Limb (tissue), 2 donors: ENCODE measurements around the gene KCNMB2.
"Not testable (repeated sequence)": the region's sequence is repeated elsewhere in the genome, so short reads cannot be mapped to it uniquely, and the experiment has no call there.

Experiments
- DNase-seq, 2 donors: peaks; one replicate each; pipeline ENCODE4 v3.0.0-alpha.2; 2016; ENCODE audit errors: extremely low spot score in 2 of 2

KCNMB2 gene

DNA sequence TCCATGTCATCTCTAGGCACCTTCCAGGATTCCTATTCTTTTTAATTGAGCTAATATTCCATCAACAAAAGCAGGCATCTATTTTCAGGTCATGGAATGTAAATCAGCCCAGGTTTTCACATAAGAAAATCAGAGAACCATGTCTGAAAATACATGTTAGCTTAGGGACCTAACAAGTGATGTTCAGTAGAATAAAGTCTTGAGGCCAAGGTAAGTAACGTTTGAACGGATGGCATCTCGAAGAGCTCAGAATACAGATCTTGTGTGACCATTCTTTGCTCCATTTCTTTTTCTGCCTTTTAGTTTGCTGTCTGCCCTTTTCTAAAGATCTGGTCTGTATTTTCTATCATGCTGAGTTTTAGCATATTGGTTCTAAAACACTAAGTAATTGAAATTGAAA, 16.5 kb upstream of the KCNMB2 start:
- no peak for DNase-seq

DNA sequence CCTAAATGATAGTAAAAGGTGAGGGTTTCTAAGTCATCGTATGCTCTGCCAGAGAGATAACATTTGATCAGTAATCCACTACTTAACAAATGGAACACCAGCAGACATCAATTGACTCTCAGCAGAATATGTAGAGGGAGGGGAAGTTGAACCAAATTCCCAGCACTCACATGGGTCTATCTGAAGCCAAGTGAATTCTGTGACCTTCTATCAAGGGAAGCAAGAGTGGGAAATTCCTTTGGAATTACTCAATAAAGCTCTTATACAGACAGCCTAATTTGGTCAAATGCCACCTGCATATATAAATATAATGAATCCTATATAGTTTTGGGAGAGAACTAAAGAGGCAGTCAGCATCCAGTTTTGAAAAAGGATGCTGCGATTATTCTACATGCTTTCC, 15.8 kb upstream of the KCNMB2 start:
- no peak for DNase-seq

DNA sequence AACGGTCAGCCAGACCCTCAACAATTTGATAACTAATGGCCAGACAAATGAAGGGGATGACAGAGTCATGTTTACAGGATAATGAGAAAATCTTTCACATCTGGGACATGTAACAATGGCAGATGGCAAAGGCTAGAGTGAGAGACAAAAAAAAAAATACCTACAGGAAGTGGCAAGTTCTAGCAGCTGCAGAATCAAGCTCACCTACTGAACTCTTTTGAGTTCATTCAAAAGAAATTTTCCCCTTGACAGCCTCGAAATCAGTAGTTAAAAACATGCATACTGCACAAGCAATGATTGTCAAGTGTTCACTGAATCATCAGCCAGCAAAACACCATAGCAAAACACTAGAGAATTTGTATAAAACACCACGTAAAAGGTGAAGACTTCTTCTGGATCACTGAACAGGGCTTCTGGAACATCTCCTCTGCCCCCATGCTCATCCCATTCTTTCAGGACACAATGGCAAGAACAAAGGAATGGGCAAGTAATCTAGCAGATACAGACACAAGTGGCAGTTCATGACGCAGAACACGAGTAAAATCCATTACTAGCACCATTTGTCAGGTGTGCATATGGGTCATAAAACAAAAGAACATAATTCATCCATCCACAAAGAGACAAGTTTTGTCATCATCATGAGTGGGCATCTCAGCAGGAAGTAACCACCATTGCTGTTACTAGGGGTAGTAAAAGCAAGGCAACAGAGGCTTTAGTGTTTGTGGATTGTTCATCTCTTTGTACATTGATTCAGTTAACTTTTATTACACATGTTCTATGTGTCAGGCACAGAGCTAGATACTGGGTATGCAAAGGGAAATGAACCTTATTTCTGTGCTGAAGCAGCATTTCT, 13.8 kb upstream of the KCNMB2 start:
- DNase-seq = no peak

DNA sequence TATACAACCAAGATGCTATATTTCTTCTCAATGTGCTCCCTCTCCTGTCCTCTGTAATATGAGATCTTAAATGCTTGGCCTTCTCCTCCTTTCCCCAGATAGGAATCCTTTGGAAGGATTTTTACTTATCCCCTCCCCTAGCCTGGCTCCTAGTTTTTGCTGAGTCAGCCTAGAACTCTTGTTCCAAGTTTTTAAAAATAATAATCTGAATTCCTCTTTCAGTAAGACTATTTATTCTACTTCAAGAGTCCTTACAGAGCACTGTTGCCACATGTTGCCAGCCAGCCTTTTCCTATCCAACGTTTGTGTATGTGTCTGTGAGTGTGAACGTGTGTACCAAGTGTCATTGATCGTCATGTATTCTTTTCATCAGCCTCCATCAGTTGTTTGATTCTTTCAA, 11.0 kb upstream of the KCNMB2 start:
- DNase-seq = no peak

DNA sequence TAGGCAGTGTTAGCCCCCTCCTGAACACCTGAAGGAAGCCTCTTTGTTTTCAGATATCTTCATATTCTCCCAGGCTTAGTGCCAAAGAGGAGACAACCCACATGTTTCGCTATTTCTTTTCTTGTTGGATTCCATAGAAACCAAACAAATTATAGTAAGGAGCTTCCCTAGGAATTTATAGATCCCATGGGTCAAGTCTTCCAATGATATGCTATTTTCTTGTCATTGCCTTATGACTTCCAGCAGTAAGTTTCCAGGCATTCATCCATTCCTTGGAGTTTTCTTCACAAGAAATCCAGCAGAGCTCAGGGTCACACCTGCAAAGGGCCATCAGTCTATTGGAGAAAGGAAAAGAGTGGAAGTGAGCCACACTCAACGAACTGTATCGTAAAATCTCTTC, 9.9 kb upstream of the KCNMB2 start:
- peak in 1 of 2 donors; percentile 77 for DNase-seq

DNA sequence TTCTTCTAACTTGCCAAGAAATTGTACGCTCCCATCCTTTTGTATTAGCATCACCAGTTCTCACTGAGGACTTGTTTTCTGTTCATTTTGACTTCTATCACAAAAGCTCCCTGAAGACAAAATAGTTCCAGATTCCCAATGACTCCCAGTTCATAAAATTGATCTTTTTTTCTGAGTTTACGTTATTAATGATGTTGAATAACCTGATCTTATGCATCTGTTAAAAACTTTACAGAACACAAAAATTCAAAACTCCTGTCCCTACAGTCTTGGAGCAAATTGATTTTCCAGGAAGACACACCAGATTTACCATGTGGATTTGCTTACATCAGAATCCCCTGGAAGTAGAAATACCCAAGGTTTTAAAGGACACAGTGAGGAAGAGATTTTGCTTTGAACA, 8.3 kb upstream of the KCNMB2 start:
- peak in 1 of 2 donors; percentile 54 for DNase-seq

DNA sequence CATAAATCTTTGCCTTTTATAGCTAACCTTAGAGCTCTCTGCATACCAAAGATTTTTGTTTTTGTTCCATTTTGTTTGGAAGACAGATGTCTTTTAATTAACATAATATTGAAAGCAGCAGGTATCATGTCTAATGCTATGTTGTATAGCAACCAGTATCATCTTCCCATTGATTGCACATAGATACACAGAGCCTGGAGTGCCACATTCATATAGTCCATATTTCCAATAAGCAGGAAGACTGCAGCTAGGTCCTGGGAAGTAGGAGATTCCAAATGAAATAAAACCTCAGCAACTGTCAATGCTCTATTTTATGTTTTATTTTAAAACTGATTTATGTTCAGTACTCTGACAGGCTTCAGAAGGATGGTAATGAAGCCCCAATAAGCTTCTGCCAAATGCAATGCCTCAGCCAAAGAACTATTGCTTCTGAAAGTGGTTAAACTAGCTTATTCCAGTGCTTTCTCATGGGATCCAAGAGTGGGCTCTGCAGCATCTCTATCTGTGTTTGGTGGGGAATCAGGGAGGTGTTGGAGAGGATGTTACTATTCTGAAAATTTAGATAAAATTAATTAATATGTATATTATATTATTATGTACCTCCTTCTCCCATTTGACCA, 6.5 kb upstream of the KCNMB2 start:
- DNase-seq = no peak

DNA sequence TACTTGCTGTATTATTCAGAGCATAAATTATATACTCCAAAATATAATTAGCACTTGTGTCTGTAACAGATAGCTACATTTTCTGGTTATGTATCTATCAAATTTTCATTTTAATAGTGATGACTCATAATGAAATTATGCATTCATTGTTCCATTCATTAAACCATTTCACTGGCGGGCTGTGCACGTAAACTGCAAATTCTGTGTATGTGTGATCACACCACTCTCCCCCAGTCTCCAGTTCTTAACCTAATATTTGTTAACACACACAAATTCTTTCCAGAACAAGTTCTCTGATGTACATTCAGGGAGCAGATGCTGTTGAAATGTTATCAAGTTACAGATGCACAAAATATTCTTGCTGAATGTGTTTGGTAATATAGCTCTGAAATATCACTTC, 3.8 kb upstream of the KCNMB2 start:
- DNase-seq = no peak

DNA sequence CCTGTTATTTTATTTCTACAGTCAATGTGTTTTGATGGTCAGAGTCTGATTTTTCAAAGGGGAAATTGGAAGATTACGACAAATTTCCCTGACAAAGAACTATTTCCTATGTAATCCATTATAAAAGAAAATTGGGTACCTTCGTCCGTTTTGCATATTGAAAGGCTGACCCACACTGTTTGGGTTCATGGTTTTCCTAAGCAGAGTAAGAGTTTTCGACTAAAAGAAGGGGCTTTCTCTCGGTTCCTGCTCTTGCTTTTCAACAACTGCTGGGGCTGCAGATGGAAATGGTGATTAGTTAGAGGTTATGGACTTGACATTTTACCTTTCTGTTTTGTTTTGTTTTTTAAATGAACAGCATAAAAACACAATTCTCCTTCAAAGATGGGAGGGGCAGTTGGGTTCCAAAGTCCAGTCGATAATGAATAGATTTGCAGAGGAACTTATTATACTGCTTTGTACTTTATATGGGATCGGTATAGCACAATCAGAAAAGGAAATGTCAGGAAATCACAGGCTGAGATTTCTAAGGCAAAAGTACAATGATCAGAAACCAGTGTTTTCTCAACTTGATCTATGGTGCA, 978 bp downstream of the KCNMB2 start:
- DNase-seq = no peak

DNA sequence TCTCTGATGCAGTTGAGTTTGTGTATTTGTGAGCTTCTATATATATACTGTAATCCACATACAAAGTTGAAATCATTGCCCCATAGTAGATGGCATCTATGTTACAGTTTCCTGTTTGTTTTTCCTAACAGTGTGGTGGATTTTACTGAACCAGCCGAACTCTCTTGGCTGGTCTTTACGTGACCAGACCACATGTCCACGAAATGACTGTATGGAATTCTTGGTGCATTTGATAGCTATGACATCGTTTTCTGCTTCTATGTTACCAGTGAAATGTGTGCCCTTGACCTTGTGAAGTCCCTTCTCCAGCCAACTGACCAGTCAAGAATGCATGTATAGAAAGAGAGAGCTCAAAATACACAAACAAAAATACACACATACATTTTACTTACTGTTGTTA, 1.8 kb downstream of the KCNMB2 start:
- no peak for DNase-seq

DNA sequence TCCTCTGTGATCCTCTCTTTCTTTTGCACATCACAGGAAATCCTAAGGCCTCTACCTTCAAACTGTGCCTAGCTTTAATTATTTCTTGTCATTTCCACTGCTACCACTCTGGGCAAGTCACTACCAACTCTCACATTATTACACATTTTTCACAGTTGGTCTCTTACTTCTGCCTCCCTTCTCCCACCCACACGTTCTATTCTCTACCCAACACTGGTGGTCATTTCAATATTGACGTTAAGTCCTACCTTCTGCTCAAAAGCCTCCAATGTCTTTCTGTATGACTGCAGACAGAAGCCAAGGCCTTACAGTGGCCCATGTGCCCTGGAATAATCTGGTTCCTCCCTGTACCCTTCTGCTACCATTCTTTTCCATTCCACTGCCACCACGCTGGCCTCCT, 3.9 kb downstream of the KCNMB2 start:
- DNase-seq = no peak

DNA sequence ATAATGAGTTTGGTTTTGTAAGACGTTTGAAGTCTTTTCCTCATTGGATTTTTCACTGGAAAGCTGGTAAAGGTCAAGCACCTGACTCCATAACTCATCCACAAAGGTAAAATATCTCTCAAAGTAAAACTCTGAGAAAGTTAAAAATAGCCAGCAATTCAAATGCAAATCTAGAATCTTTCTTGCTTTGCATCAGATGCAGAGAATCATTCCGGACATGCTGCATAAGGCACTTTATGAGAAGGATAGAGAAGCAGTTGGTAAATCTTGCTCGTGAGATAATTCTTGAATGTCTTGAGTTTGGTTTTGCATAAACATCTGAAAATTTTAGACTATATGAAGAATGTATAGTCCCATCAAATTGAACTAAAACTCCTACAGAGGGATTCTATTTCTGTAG, 9.1 kb downstream of the KCNMB2 start:
- no peak for DNase-seq

DNA sequence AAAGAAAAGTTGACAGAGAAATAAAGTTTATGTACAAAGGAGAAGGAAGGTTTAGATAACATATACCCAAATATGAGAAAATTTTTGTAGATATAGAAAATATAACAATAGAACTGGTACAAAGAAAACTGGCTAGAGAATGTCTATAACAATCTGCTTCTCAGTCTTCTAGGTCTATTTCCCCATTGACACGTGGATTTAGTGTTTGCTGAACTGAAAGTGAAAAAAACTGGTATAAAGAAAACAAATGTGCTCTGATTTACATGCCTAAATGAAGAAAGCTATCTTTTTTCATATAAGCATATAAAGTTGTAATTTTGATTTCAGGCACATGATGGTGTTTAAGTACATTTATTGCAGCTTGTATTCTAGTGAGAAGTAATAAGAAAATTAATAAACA, 9.8 kb downstream of the KCNMB2 start:
- no peak for DNase-seq

DNA sequence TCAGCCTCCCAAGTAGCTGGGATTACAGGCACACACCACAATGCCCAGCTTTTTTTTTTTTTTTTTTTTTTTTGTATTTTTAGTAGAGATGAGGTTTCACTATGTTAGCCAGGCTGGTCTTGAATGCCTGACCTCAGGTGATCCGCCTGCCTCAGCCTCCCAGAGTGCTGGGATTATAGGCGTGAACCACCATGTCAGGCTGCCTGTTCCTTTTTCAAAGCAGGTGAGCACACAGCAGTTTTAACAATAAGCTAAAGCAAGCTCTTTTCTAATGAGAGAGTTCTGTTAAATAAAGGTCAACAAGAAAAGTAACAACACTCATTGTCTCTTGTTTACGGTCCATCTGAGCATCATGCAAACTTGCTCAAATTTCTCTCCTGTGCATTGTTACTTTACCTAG, 13.2 kb downstream of the KCNMB2 start:
- not testable (repeated sequence) for DNase-seq

DNA sequence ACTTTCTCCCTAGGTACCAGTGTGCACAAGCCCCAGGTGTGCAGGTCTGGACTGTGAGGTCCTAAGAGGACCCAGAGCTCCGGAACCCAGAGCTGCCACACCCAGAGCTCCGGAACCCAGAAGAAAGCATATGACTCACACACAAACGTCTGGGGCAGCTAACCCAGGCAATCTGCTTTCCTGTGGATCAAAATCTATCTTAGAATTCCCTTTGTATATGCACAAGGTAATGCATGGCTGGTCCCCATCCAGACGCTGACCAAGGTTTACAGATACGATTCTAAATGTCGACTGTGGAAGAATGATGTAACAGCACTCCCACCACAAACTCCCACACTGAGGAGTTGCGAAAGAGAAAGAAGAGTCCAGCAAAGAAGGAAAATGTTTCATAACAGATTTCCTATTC, 15.7 kb downstream of the KCNMB2 start:
- no peak for DNase-seq

DNA sequence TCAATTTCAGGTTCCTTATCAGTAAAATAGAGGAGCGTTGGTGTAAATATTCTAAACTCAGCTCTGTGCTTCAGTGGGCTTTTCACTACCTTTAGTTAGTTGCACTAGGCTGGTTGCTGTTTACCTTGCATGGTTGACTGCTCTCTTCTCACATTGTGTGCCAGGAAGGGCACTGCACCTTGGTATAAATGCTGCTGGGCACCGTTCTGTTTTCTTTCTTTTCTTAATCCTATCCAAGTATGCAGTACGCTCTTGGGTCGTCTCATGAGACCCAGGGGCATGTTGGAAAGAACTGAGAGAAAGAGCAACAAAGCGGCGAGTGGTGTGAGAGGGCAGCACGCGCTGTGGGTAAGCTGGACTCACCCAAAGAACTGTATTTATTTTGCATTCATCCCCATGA, 22.4 kb downstream of the KCNMB2 start:
- no peak for DNase-seq

DNA sequence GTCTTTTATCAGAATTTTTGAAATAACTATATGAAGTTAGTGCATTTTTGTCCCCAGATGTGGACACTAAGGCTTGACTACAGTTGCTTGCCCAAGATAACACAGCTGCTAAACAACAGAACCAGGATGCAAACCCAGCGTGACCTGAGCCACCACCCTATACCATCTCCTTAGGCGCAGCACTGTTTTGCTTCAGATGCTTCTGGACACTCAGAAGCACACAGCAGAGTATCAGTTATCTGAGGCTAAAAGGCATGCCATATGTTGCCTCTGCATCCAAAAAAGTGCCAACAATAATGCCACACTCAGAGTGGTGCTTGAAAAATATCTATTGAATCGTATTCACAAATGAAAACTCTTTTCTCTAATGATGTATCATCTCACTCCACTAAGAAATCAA, 24.5 kb downstream of the KCNMB2 start:
- no peak for DNase-seq

DNA sequence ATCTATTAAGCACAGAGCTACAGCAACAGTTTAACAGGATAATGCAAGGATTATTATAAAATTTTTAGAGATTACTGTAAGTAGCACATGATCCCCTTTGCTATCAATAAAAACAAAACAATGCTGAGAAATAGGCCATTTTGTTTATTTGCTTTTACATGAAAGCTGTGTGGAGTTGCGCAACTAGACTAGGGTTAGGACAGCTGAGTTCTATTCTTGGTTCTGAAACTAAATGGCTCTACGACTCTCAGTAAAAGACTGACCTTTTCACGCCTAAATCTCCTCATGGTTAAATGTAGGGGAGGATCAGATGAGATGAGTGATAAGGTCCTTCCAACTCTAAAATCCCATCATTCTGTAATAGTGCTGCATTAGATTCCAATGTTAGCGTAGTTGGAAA, 25.0 kb downstream of the KCNMB2 start:
- no peak for DNase-seq

DNA sequence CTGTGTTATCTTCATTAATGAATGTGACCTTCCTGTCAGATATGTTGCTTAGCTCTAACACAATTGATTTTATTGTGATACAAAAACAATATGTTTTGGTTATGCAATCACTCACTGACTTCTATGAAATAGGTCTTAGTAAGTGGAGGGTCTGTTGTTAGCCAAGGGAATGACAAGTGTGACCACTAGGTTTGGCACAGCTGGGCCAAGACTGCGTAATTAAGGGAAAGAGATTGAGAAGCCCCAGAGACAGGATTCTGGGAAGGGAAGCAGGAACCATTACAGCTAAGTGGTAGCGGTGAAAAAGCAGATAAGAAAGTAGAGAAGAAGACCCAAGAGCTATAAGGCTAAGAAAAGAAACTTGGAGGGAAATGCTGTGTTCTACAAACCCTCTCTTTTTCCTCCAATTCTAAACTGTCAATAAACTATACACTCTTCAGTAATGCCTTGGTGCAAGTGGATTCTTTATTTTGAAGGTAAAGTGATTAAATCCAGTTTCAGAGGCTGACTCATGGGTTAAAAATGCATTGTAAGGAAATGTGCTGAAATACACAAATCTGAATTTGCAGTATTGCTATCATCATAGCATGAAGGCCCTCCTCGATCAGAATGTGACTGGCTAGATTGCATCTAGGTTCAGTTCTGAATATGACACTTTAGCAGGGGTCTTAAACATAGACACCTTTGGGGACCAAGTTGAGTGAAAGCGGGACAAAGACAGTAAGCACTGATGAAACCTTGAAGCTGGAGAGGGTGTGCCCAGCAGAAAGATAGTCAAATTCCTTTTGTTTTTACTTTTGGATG, 26.1 kb downstream of the KCNMB2 start:
- DNase-seq = no peak

DNA sequence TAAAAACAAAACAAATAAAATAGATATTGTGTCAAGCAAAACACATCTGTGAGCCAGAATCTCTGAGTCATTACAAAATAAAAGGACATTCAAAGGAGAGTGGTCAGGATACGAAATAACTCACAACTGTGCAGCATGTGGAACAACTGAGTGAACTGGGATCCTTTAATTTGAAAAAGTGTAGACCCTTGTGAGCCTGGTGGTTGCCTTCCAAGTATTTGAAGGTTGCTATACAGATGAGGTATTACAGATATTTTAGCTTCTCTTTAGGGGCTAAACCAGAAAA, 26.7 kb downstream of the KCNMB2 start:
- no peak for DNase-seq

DNA sequence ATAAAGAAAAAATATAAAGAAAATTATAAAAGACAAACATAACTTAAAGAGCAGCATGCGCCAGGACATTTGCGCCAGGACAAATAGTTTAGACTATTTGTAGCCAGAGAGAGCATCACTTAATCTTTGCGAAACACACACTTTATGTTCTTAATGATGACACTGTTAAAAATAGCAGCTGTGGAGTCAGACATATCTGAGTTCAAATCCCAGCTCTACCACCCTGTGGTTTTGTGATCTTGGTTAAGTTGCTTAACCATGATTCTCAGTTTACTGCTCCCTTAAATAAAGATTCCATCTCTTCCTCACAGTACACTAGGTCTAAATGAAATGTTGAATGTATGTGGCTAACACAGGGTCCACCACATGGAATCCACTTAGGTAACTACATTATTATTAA, 31.4 kb downstream of the KCNMB2 start:
- no peak for DNase-seq

DNA sequence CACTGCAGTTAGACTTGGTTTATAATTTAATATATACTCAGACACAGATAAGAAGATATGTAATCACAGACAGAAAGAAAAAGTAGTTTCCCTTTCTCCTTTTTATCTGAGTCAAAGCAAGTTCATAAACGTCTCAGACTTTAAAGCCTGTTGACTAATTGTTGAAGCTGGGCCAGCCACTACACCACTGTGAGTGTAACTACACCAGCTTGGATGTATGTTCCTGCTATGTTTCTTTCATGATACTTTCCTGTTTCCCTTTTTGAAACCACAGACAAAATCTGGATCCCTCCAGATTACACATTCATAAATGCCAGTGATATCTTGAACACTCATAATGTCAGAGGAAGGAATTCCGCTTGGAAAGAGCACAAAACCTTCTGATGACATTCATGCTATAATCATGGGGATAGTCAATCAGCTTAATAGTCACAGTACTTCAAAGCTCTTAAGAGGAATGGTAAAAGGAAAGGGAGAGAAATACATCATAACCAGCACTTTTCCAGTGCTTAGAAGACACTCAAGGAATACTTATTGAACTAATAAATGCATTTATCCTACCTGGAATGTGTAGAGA, 32.0 kb downstream of the KCNMB2 start:
- DNase-seq = no peak
